Right renal cortex interstitium (tissue), 3 donors: Measurements from ENCODE around the gene FAXC. TPM values are rescaled to one million over a fixed set of nuclear protein-coding genes. Genes with fewer than 3 reads are reported as not detected.
"Not testable (repeated sequence)": the region's sequence is repeated elsewhere in the genome, so short reads cannot be mapped to it uniquely, and the experiment has no call there.

Experiments used
- DNase-seq, 3 donors: peaks; one replicate each; pipeline ENCODE4 v3.0.0-alpha.2; 2013; ENCODE audit warnings: low read depth in 3 of 3, low spot score in 2 of 3
- polyA plus RNA-seq, 3 donors: library from polyadenylated mRNA; unstranded; fragments of 120-200 nt; gene quantifications; one replicate each; pipeline ENCODE4 v1.2.1, GENCODE V29; 2013; ENCODE audit not compliant: insufficient read length in 3 of 3

The FAXC gene
- polyA plus RNA-seq, 3 donors: 4.7 to 6.9 (median 5.4) TPM

GRCh38 chr6:99344289-99344688 is 5.2 kb downstream of the FAXC start:
- no peak for DNase-seq

GRCh38 chr6:99341862-99342455 is 7.5 kb downstream of the FAXC start:
- DNase-seq: no peak

- no peak for DNase-seq
Measured at GRCh38 chr6:99338188-99338587, 11.3 kb downstream of the FAXC start.

- not testable (repeated sequence) for DNase-seq
Measured at GRCh38 chr6:99335298-99335697, 14.2 kb downstream of the FAXC start.

- no peak for DNase-seq
Measured at GRCh38 chr6:99334526-99335127, 14.8 kb downstream of the FAXC start.

GRCh38 chr6:99333068-99333467 is 16.4 kb downstream of the FAXC start:
- no peak for DNase-seq

GRCh38 chr6:99331531-99331930 is 17.9 kb downstream of the FAXC start:
- DNase-seq: no peak

- DNase-seq: no peak
Measured at GRCh38 chr6:99330159-99330558, 19.3 kb downstream of the FAXC start.

- DNase-seq: no peak
Measured at GRCh38 chr6:99324996-99325395, 24.5 kb downstream of the FAXC start.

- no peak for DNase-seq
Measured at GRCh38 chr6:99318566-99318965, 30.9 kb downstream of the FAXC start.

- no peak for DNase-seq
Measured at GRCh38 chr6:99312354-99312753, 37.1 kb downstream of the FAXC start.

GRCh38 chr6:99310553-99310952 is 38.9 kb downstream of the FAXC start:
- DNase-seq: no peak

GRCh38 chr6:99309557-99309956 is 39.9 kb downstream of the FAXC start:
- DNase-seq: no peak

- no peak for DNase-seq
Measured at GRCh38 chr6:99308788-99309187, 40.7 kb downstream of the FAXC start.

- DNase-seq: no peak
Measured at GRCh38 chr6:99307295-99307907, 42.1 kb downstream of the FAXC start.

GRCh38 chr6:99306341-99306740 is 43.1 kb downstream of the FAXC start:
- peak in 1 of 3 donors; percentile 15 for DNase-seq

- no peak for DNase-seq
Measured at GRCh38 chr6:99305021-99305554, 44.4 kb downstream of the FAXC start.

GRCh38 chr6:99297415-99297814 is 52.1 kb downstream of the FAXC start:
- no peak for DNase-seq

- DNase-seq: no peak
Measured at GRCh38 chr6:99297006-99297405, 52.5 kb downstream of the FAXC start.

- DNase-seq: no peak
Measured at GRCh38 chr6:99296261-99296660, 53.2 kb downstream of the FAXC start.

GRCh38 chr6:99295276-99295675 is 54.2 kb downstream of the FAXC start:
- DNase-seq: no peak

- no peak for DNase-seq
Measured at GRCh38 chr6:99294786-99295185, 54.7 kb downstream of the FAXC start.
